GM23248 (cell line): ENCODE measurements around the gene ZNF580.

Source experiments
- EZH2 ChIP-seq: fragments of 200-600 bp; sonication (generic); IDR thresholded peaks from 2 replicates; pipeline ENCODE4 v1.6.1; 2018; ENCODE audit warnings: antibody characterized with exemption, mild to moderate bottlenecking; ENCODE audit not compliant: insufficient read depth, poor library complexity, severe bottlenecking
- EZH2phosphoT487 ChIP-seq: fragments of 200-600 bp; sonication (generic); IDR thresholded peaks from 2 replicates; pipeline ENCODE4 v1.6.1; 2018; ENCODE audit warnings: antibody characterized with exemption, moderate library complexity, mild to moderate bottlenecking, low read depth; ENCODE audit not compliant: insufficient read depth

- TF ChIP-seq EZH2 = no peak
- no peak for TF ChIP-seq EZH2phosphoT487
Measured at GRCh38 chr19:55659822-55660221, 19.0 kb downstream of the ZNF580 start.
